Superior temporal gyrus (tissue), 1 donor: Measurements from ENCODE around the gene SMIM45.

ENCODE experiments used
- DNase-seq: peaks from one replicate; pipeline ENCODE4 v3.0.0-alpha.2; 2016; ENCODE audit errors: extremely low spot score

The SMIM45 gene

GRCh38 chr22:41969110-41969646 lies 17.2 kb downstream of the SMIM45 start, which contains the start of gene SEPTIN3:
TSS of gene SEPTIN3 (plus strand) at chr22:41969443. CDS start at chr22:41971493, 2,050 bp downstream.
- no peak for DNase-seq

GRCh38 chr22:41970601-41971000 lies 18.7 kb downstream of the SMIM45 start:
- no peak for DNase-seq

- no peak for DNase-seq
Measured at GRCh38 chr22:41971431-41971830, 19.5 kb downstream of the SMIM45 start.

- no peak for DNase-seq
Measured at GRCh38 chr22:41974691-41975290, 22.8 kb downstream of the SMIM45 start.

GRCh38 chr22:41975299-41976069 lies 23.5 kb downstream of the SMIM45 start:
- peak; percentile 31 for DNase-seq

- peak; percentile 39 for DNase-seq
Measured at GRCh38 chr22:41976070-41976901, 24.3 kb downstream of the SMIM45 start.

- no peak for DNase-seq
Measured at GRCh38 chr22:41976961-41977566, 25.1 kb downstream of the SMIM45 start.

GRCh38 chr22:41978732-41979131 lies 26.8 kb downstream of the SMIM45 start:
- no peak for DNase-seq

- DNase-seq, result peak; percentile 32
Measured at GRCh38 chr22:41979423-41980250, 27.7 kb downstream of the SMIM45 start.

GRCh38 chr22:41982865-41983264 lies 30.9 kb downstream of the SMIM45 start:
- no peak for DNase-seq

- DNase-seq, result no peak
Measured at GRCh38 chr22:41983513-41984405, 31.8 kb downstream of the SMIM45 start.

- no peak for DNase-seq
Measured at GRCh38 chr22:41987276-41987675, 35.3 kb downstream of the SMIM45 start.

- DNase-seq, result no peak
Measured at GRCh38 chr22:41989246-41989645, 37.3 kb downstream of the SMIM45 start.

GRCh38 chr22:41991111-41991510 lies 39.2 kb downstream of the SMIM45 start:
- DNase-seq, result no peak

- no peak for DNase-seq
Measured at GRCh38 chr22:41992496-41992895, 40.5 kb downstream of the SMIM45 start.

GRCh38 chr22:41995211-41995610 lies 43.3 kb downstream of the SMIM45 start:
- no peak for DNase-seq

GRCh38 chr22:41996826-41997225 lies 44.9 kb downstream of the SMIM45 start:
- no peak for DNase-seq

- DNase-seq, result peak; percentile 86
Measured at GRCh38 chr22:41998361-41999261, 46.7 kb downstream of the SMIM45 start, which contains the start of gene WBP2NL. TSS of gene WBP2NL (plus strand) at chr22:41998788. CDS start at chr22:41998819, 31 bp downstream.

- no peak for DNase-seq
Measured at GRCh38 chr22:42000466-42000865, 48.5 kb downstream of the SMIM45 start.
